Lower leg skin (tissue), 3 donors: Measurements from ENCODE around the gene SYT6.

ENCODE experiments used
- POLR2A ChIP-seq, 2 donors: fragments of 450-650 bp; IDR thresholded peaks; one replicate each; pipeline ENCODE4 v1.6.1; 2016 to 2017; ENCODE audit warnings: antibody characterized with exemption in 2 of 2, mild to moderate bottlenecking in 1 of 2, moderate library complexity in 1 of 2
- TF ChIP-seq, protein P1 (sequence below), 3 donors: fragments of 450-650 bp; IDR thresholded peaks; one replicate each; pipeline ENCODE4 v1.5.1; 2016; ENCODE audit warnings: antibody characterized with exemption in 3 of 3, mild to moderate bottlenecking in 3 of 3, moderate library complexity in 2 of 3

DNA sequence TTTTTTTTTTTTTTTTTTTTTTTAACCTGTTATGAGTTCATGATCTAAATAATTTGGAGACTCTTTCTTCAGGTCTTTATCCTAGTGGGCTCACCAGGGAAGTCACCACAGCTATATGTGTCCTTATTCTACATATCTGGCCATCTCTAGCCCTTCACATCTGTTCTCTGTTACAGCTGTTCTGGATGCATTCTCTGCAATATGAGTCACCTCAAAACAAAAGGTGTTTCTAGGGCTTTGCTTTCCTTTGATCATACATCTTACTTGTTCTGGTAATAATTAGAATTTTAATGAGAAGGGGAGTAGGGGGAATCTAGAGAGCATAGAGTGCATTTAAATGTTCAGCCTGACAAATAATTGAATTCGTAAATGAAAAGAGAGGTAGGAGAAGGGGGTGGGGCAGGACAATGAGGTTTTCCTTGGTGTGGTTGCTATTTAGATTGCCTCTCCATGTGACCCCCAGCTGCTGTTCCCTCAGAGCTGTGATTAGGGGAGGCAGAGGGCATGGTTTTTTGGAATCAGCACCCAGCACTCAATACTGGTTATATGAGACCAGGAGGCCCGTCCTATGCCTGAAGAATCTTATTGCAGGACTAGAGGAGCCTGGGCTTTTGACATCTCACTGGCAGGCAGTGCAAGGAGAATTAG lies 8.0 kb downstream of the SYT6 start:
- TF ChIP-seq POLR2A (IDR thresholded peaks at IDR 0.05), result no peak
- TF ChIP-seq, protein P1, sequence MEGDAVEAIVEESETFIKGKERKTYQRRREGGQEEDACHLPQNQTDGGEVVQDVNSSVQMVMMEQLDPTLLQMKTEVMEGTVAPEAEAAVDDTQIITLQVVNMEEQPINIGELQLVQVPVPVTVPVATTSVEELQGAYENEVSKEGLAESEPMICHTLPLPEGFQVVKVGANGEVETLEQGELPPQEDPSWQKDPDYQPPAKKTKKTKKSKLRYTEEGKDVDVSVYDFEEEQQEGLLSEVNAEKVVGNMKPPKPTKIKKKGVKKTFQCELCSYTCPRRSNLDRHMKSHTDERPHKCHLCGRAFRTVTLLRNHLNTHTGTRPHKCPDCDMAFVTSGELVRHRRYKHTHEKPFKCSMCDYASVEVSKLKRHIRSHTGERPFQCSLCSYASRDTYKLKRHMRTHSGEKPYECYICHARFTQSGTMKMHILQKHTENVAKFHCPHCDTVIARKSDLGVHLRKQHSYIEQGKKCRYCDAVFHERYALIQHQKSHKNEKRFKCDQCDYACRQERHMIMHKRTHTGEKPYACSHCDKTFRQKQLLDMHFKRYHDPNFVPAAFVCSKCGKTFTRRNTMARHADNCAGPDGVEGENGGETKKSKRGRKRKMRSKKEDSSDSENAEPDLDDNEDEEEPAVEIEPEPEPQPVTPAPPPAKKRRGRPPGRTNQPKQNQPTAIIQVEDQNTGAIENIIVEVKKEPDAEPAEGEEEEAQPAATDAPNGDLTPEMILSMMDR (IDR thresholded peaks at IDR 0.05), result no peak
